AG09319 (cell line): Measurements from ENCODE around the gene CLCNKB.
"Not testable (repeated sequence)": the region's sequence is repeated elsewhere in the genome, so short reads cannot be mapped to it uniquely, and the experiment has no call there.

Experiments used
- DNase-seq: peaks from one replicate; pipeline ENCODE4 v3.0.0-alpha.2; 2010; ENCODE audit warnings: low read depth; ENCODE audit errors: extremely low read depth
- TF ChIP-seq, protein P1 (sequence below): IDR thresholded peaks from 2 replicates; pipeline ENCODE4 v1.5.1; 2011; ENCODE audit warnings: low read depth, mild to moderate bottlenecking, inconsistent platforms, low read length, moderate library complexity

Gene CLCNKB

DNA sequence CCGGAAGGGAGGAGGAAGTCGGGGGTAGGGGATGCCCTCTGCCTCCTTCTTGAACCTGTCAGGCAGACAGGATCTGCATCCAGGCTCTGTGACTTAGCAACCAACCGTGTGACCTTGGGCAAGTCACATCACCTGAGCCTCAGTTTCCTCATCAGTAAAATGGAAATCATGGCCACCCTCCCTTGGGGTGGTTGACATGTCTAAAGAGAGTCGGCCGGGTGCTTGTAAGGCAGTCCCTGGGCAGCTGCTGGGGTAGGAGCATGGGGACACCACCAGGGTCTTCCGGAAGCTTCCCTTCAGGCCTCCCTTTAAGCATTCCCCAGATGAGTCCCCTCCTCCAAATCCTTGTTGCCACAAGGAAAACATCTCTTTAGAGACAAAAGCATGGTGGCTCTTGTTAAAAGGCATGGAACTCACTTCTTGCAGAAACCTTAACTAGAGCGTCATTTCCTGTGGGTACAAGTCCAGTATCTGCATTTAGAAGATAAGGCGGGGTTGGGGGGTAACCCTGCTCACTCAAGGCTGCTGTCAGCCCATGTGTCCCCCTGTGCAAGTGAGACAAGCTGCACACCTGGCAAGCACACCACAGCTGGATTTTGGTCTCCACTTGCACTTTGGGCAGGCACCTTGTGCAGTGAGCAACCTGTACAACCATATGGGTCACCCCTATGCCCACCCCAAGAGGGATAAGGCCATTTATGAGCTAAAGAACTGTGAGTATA lies 10.4 kb downstream of the CLCNKB start:
- TF ChIP-seq, protein P1, sequence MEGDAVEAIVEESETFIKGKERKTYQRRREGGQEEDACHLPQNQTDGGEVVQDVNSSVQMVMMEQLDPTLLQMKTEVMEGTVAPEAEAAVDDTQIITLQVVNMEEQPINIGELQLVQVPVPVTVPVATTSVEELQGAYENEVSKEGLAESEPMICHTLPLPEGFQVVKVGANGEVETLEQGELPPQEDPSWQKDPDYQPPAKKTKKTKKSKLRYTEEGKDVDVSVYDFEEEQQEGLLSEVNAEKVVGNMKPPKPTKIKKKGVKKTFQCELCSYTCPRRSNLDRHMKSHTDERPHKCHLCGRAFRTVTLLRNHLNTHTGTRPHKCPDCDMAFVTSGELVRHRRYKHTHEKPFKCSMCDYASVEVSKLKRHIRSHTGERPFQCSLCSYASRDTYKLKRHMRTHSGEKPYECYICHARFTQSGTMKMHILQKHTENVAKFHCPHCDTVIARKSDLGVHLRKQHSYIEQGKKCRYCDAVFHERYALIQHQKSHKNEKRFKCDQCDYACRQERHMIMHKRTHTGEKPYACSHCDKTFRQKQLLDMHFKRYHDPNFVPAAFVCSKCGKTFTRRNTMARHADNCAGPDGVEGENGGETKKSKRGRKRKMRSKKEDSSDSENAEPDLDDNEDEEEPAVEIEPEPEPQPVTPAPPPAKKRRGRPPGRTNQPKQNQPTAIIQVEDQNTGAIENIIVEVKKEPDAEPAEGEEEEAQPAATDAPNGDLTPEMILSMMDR, result no peak
- DNase-seq, result no peak

DNA sequence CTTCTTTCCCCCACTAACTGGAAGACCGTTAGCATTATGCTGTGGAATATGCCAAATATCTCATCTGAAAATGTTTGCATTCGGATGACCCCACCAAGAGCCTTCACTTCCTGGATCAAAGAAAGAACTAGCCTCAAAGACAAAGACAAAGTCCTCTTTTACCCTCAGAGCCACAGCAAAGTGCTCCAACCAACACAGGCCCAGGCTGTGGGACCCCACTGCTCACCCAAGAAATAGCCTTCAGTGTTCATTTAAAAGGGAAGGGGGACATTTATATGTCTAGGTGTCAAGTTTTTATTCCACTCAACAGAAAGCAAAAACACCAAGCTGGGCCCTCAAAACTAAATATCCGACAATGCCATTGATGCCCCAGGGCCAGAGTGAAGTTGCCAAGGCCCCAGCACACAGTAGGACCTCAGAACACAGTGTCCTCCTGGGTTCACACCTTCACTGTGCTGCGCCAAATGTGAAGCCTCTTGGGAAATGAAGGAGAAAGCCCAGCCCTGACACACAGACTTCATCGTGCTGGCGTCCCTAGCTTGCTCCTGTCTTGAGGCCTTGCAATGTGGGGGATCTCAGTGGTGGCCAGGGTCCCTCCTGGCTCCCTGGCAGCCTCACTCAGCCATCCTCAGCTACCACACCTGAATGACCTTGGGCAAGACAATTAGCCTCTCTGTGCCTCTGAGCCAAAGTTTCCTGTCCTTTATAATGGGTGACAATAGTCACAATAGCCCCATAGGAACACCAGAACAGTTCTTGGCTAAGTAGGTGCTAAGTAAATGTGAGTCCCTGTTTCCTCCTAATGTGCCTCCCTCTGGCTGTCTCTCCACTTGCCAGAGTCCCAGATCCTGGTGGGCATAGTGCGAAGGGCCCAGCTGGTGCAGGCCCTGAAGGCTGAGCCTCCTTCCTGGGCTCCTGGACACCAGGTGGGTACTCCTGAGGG lies 11.3 kb downstream of the CLCNKB start:
- no peak for DNase-seq
- TF ChIP-seq, protein P1, result no peak

DNA sequence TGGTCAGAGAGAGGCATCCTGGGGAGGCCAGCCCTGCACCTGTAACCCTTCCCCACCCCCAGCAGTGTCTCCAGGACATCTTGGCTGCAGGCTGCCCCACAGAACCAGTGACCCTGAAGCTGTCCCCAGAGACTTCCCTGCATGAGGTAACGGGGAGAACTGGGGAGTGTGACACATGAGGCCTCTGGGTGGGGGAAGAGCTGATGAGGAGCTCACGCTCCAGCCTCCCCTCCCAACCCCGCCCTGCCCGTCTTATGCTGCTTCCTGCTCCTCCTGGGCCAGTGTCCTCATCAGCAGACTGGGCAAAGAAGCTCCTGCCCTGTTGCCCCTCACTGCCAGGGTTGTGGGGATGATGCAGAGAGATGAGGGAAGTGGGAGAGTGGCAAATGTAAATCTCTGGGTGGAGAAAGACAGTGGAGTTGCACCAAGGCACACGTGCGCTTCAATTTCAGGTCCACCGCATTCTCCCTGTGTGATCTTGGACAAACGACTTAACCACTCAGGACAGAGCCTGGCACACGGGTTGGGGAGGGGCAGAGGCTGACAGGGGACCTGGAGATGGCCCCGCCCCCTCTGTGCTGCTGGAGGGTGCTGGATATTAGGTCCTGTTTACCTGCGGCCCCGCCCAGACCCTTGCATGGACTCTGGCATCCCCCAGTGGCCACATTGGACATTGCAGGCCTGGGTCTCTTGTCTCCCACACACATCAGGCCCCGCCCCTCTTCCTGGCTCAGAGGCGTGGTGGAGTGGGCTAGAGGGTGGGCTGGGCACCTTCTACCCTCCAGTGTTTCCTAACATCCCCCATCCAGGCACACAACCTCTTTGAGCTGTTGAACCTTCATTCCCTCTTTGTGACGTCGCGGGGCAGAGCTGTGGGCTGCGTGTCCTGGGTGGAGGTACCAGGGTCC lies 12.3 kb downstream of the CLCNKB start:
- no peak for DNase-seq
- TF ChIP-seq, protein P1, result peak; percentile 85

DNA sequence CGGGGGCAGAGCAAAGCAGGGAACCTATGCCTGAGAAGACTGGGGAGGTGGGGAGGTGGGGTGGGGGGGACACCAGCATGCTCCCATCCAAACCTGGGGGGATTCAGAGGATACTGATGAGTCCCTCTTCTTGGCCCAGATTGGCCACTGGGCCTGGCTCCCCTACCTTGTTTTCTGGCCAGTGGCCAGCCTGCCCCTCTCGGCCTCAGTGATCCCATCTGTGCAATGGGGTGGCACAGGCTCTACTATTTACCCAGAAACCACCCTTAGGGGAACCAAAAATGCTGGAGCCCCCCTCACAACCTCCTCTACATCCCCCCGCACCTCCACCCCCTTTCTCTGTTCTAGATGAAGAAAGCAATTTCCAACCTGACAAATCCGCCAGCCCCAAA lies 12.9 kb downstream of the CLCNKB start:
- DNase-seq, result not testable (repeated sequence)

DNA sequence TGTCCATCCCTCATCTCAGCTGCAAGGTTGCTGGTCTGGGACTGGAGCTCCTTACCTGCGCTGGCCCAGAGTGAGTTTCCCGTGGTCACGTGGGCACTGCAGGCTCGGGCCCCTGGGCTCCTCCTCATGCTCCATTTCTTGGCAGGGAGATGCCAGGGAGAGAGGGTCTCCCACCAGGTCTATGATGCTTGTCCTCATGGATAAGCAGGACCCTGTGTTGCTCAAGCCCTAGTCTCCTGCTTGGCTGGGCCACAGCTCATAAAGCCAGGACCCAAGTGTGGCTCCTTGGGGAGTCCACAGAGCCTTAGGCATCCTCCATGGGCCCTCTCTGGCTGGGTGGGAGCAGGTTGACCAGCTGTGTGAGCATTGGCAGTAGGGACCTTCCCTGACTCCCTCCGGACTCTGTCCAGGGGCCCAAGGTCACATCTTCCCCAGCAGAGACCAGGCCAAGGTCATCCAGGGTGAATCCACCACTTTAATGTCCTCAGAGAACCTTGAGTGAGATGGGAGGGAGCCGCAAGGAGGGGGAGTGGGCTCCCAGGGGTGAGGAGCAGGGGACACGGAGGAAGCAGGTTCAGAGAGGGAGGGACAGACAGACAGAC lies 13.8 kb downstream of the CLCNKB start:
- not testable (repeated sequence) for DNase-seq

DNA sequence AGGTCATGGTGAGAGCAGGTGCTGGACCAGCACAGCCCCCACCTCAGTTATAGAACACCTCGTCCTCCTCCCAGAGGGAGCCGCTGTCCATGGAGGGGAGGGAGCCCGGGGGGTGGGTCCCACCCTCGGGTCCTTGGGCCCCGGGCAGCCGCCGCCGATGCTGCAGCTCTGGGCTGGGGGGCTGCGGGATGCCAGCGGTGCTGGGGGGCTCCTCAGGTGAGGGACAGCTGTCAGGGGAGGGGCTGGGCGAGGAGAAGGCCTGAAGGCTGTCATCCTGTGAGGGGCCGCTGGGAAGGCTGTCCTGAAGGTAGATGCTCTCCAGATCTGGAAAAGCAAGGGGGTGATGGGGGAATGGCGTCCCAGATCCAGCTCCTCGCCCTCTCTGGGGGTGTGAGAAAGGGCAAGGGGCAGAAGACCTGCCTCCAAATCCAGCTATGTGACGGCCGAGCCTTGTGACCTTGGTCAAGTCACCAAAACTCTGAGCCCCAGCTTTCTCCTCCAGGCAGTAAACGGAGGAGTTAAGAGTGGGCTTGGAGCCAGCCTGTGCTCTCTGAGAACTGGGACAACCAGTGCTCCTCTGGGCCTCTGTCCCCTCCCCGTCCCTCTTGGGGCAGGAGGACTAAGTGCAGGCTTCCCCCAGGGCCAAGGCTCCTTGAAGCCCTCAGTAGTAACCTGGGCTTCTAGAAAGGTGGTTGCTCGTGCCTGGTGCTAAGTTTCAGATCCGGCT lies 15.0 kb downstream of the CLCNKB start:
- DNase-seq, result not testable (repeated sequence)

DNA sequence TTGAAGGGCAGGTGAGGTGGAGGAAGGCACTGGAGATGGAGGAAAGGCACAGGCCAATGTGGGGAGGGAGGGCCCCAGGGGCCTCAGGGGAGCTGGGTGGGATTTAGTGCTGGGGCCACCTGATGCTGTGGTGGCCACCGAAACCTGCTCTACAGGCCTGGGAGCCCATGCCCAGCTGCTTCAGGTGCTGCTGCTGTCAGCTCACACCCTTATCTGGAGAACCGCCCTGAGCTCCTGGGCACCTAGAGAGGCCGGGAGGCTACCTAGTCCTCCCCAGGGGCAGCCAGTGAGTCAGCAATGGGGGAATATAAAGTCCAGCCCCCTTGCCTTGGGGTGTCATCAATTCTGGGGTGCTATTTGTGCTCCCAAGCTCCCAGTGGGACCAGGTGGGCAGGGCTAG lies 17.7 kb downstream of the CLCNKB start:
- TF ChIP-seq, protein P1, result no peak

DNA sequence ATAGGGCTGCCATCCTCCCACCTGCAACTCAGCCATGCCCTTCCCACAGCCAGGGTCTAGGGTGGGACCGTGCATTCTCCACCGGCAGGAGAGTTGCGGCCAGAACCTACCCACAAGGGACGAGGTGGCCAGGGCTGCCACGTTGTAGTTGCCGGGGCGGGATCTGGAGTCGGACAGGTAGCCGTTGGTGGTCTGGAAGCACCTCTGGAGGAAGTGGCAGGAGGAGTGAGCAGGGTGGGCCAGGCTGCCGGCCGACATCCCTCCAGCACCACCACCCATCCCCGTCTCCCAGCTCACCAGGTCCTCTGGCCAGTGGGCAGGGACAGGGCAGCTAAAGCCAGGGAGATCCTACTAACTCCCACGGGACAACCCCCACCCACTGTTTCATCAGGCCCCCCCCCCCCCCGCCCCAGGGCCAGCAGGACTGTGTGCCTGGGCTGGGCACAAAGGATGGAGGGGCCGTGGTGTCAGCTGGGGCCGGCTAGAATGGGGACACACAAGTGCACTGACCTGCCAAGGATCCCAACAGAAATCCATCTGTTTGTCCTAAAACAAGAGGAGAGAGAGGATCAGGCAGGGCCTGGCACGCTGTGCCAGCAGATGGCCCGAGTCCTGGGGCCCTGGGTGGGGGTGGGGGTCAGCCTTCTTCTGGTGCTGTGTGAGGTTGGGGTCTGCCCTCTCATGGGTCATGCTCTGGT lies 18.6 kb downstream of the CLCNKB start:
- DNase-seq, result not testable (repeated sequence)

More for the DNA sequence above, 17.7 kb downstream of the CLCNKB start:
- DNase-seq, result no peak

DNA sequence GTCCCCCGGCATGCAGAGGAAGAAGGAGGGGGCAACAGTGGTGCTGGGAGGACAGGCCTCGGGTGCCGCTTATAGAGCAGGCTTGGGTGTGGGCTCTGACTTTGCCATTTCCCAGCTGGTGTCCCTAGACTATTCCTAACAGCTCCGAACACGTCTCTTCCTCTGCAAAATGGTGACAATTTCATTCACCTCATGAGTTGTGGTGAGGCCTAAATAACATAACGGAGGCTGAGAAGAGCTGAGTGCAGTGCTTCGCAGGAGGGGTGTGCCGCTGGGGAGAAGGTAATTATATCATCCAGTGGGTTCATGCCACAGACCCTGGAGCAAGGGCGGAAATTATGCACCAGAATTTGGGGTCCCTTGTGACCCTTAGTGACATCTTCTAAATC lies 19.1 kb downstream of the CLCNKB start:
- DNase-seq, result not testable (repeated sequence)
